A549 (cell line): Measurements from ENCODE around the gene PRKAR1B.

Experiments used
- BHLHE40 ChIP-seq: IDR thresholded peaks from 2 replicates; pipeline ENCODE4 v1.6.1; 2012; ENCODE audit warnings: low read depth, low read length, inconsistent platforms
- ESRRA ChIP-seq: fragments of 150-350 bp; IDR thresholded peaks from 2 replicates; pipeline ENCODE4 v1.6.1; 2014; ENCODE audit warnings: mild to moderate bottlenecking, low read length, borderline replicate concordance
- HOXA7 ChIP-seq: fragments of 250-450 bp; sonication (Bioruptor Pico); IDR thresholded peaks from 2 replicates; pipeline ENCODE4 v1.5.0; 2020; ENCODE audit warnings: mild to moderate bottlenecking, moderate library complexity
- NR3C1 ChIP-seq: fragments of >200 bp; sonication (Bioruptor Twin); formaldehyde crosslinking; IDR thresholded peaks from 3 replicates; pipeline ENCODE4 v1.6.1; 2017
- POLR2A ChIP-seq: IDR thresholded peaks from 2 replicates; pipeline ENCODE4 v1.6.1; 2012; ENCODE audit warnings: mild to moderate bottlenecking, low read length
- POLR2AphosphoS2 ChIP-seq: conservative IDR thresholded peaks from 2 replicates; pipeline ENCODE4 v1.6.1; 2012; ENCODE audit warnings: low read length, improper control_type of control experiment, inconsistent platforms
- RNF2 ChIP-seq: fragments of 200-600 bp; sonication (generic); IDR thresholded peaks from 2 replicates; pipeline ENCODE4 v1.6.1; 2016; ENCODE audit warnings: low read depth, mild to moderate bottlenecking, antibody characterized with exemption, moderate library complexity, borderline replicate concordance
- SMC3 ChIP-seq: fragments of >200 bp; sonication (Bioruptor Twin); formaldehyde crosslinking; IDR thresholded peaks from 3 replicates; pipeline ENCODE4 v1.6.1; 2018; ENCODE audit warnings: inconsistent platforms
- SREBF2 ChIP-seq: fragments of 450-650 bp; IDR thresholded peaks from 2 replicates; pipeline ENCODE4 v1.6.1; 2014; ENCODE audit warnings: mild to moderate bottlenecking, moderate library complexity
- TFCP2L1 ChIP-seq: fragments of 250-450 bp; sonication (Bioruptor Pico); IDR thresholded peaks from 2 replicates; pipeline ENCODE4 v1.5.0; 2021; ENCODE audit warnings: mild to moderate bottlenecking
- ZC3H11A ChIP-seq: fragments of 450-650 bp; IDR thresholded peaks from 2 replicates; pipeline ENCODE4 v1.6.1; 2014; ENCODE audit warnings: antibody characterized with exemption, mild to moderate bottlenecking
- TF ChIP-seq, protein P1 (sequence below): fragments of >200 bp; sonication (Bioruptor Twin); formaldehyde crosslinking; IDR thresholded peaks from 3 replicates; pipeline ENCODE4 v1.5.1; 2016
- TF ChIP-seq, protein P2 (sequence below): fragments of 200-600 bp; sonication (generic); IDR thresholded peaks from 2 replicates; pipeline ENCODE4 v1.6.1; 2016; ENCODE audit warnings: antibody characterized with exemption, mild to moderate bottlenecking, moderate library complexity

DNA sequence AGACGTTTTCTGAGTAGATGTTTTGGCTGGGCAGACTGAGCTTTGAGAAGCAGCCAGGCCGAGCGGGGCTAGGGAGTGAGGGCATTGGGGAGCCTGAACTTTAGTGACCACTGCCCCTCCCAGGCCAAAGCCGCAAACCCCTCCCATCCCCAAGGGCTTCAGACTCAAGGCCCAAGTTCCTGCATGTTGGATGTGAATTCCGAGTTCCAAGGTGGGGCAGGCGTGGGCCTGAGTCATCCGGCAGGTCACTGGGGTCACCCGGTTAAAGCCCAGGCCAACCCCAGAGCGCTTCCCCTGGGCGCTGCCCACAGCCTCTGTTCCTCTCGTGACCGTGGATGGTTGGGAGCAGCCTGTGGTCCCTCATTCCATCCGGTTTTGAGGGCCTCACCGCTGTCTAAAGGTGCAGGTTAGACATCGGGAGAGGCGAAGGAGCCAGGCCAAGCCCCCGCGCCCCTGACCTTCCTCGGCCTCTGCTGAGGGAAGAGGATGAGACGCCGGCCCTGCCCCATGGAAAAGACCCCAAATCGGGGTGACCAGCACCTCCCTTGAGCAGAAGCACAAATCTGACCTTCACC lies 200.5 kb downstream of the PRKAR1B start:
- no peak for TF ChIP-seq TFCP2L1 (CRISPR knock-in tag)
- TF ChIP-seq, protein P1, sequence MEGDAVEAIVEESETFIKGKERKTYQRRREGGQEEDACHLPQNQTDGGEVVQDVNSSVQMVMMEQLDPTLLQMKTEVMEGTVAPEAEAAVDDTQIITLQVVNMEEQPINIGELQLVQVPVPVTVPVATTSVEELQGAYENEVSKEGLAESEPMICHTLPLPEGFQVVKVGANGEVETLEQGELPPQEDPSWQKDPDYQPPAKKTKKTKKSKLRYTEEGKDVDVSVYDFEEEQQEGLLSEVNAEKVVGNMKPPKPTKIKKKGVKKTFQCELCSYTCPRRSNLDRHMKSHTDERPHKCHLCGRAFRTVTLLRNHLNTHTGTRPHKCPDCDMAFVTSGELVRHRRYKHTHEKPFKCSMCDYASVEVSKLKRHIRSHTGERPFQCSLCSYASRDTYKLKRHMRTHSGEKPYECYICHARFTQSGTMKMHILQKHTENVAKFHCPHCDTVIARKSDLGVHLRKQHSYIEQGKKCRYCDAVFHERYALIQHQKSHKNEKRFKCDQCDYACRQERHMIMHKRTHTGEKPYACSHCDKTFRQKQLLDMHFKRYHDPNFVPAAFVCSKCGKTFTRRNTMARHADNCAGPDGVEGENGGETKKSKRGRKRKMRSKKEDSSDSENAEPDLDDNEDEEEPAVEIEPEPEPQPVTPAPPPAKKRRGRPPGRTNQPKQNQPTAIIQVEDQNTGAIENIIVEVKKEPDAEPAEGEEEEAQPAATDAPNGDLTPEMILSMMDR, result no peak
- TF ChIP-seq POLR2A, result no peak
- TF ChIP-seq NR3C1, result no peak
- TF ChIP-seq, protein P2, sequence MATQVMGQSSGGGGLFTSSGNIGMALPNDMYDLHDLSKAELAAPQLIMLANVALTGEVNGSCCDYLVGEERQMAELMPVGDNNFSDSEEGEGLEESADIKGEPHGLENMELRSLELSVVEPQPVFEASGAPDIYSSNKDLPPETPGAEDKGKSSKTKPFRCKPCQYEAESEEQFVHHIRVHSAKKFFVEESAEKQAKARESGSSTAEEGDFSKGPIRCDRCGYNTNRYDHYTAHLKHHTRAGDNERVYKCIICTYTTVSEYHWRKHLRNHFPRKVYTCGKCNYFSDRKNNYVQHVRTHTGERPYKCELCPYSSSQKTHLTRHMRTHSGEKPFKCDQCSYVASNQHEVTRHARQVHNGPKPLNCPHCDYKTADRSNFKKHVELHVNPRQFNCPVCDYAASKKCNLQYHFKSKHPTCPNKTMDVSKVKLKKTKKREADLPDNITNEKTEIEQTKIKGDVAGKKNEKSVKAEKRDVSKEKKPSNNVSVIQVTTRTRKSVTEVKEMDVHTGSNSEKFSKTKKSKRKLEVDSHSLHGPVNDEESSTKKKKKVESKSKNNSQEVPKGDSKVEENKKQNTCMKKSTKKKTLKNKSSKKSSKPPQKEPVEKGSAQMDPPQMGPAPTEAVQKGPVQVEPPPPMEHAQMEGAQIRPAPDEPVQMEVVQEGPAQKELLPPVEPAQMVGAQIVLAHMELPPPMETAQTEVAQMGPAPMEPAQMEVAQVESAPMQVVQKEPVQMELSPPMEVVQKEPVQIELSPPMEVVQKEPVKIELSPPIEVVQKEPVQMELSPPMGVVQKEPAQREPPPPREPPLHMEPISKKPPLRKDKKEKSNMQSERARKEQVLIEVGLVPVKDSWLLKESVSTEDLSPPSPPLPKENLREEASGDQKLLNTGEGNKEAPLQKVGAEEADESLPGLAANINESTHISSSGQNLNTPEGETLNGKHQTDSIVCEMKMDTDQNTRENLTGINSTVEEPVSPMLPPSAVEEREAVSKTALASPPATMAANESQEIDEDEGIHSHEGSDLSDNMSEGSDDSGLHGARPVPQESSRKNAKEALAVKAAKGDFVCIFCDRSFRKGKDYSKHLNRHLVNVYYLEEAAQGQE, result no peak
- TF ChIP-seq HOXA7 (CRISPR knock-in tag), result no peak
- no peak for TF ChIP-seq SREBF2
- no peak for TF ChIP-seq RNF2
- TF ChIP-seq SMC3, result no peak
- TF ChIP-seq BHLHE40, result no peak
- TF ChIP-seq ZC3H11A, result no peak
- no peak for TF ChIP-seq POLR2AphosphoS2
- TF ChIP-seq ESRRA, result no peak
